ENCODE results near the gene SASH1. TPM values are rescaled to one million over a fixed set of nuclear protein-coding genes. Genes with fewer than 3 reads are reported as not detected.
"Not testable (repeated sequence)": the region's sequence is repeated elsewhere in the genome, so short reads cannot be mapped to it uniquely, and the experiment has no call there.

The SASH1 gene
- total and polyA plus RNA-seq, 2 experiments from 2014 or later, result 7.5 to 7.8 TPM

- Histone ChIP-seq H3K36me3 (replicated peaks; ENCODE audit: insufficient read depth, low read depth) (no peaks in the 10 kb centered on the region), H3K4me1 (ENCODE audit: insufficient read depth) (no peaks in the 10 kb centered on the region), H2AFZ (no peak overlapping the region), H3K9me3 (ENCODE audit: low read depth) (no peaks in the 10 kb centered on the region), H3K79me2 (peaks cover 8% of the 10 kb centered on the region), H3K4me2 (no peak overlapping the region), H3K27ac (no peak overlapping the region), H3K4me3 (no peak overlapping the region), H4K20me1 (ENCODE audit: insufficient read depth, poor library complexity, severe bottlenecking) (no peaks in the 10 kb centered on the region), H3K9me2 (replicated peaks; ENCODE audit: insufficient read depth) (no peaks in the 10 kb centered on the region), H3K27me3 (no peaks in the 10 kb centered on the region)
- DNase-seq (ENCODE audit: low spot score), result no peak
- no peak for TF ChIP-seq EZH2 (IDR thresholded peaks at IDR 0.05; ENCODE audit: borderline replicate concordance)
- TF ChIP-seq EZH2phosphoT487 (IDR thresholded peaks at IDR 0.05; ENCODE audit: low read depth, severe bottlenecking, unreplicated experiment), result no peak
- no peak for TF ChIP-seq CTCF (IDR thresholded peaks at IDR 0.05; ENCODE audit: poor library complexity)
- WGBS (ENCODE audit: low lambda C conversion rate, missing lambda C conversion rate), result 76% methylated on average over 5 of the region's 5 CpGs
Observed at GRCh38 chr6:148374040-148374774, 31.6 kb downstream of the SASH1 start.

GRCh38 chr6:148375401-148375800 lies 32.8 kb downstream of the SASH1 start:
- no peaks in the 10 kb centered on the region for H3K36me3 ChIP-seq (replicated peaks; ENCODE audit: insufficient read depth, low read depth)
- H2AFZ ChIP-seq, result no peak overlapping the region
- H3K4me2 ChIP-seq, result no peak overlapping the region
- WGBS (ENCODE audit: low lambda C conversion rate, missing lambda C conversion rate), result 92% methylated on average over 5 of the region's 5 CpGs
- H3K4me3 ChIP-seq, result no peak overlapping the region
- H3K79me2 ChIP-seq, result peaks cover 10% of the 10 kb centered on the region
- H3K27me3 ChIP-seq, result no peaks in the 10 kb centered on the region
- DNase-seq (ENCODE audit: low spot score), result no peak
- no peak overlapping the region for H3K27ac ChIP-seq
- TF ChIP-seq EZH2 (IDR thresholded peaks at IDR 0.05; ENCODE audit: borderline replicate concordance), result no peak
- no peaks in the 10 kb centered on the region for H3K4me1 ChIP-seq (ENCODE audit: insufficient read depth)
- no peaks in the 10 kb centered on the region for H3K9me3 ChIP-seq (ENCODE audit: low read depth)
- H3K9me2 ChIP-seq (replicated peaks; ENCODE audit: insufficient read depth), result no peaks in the 10 kb centered on the region
- no peaks in the 10 kb centered on the region for H4K20me1 ChIP-seq (ENCODE audit: insufficient read depth, poor library complexity, severe bottlenecking)

- Histone ChIP-seq H3K79me2 (peaks cover 4% of the 10 kb centered on the region), H3K27me3 (no peaks in the 10 kb centered on the region), H3K36me3 (replicated peaks; ENCODE audit: insufficient read depth, low read depth) (no peaks in the 10 kb centered on the region), H3K4me1 (ENCODE audit: insufficient read depth) (no peaks in the 10 kb centered on the region), H3K27ac (no peak overlapping the region), H3K4me2 (no peak overlapping the region), H3K9me2 (replicated peaks; ENCODE audit: insufficient read depth) (no peaks in the 10 kb centered on the region), H4K20me1 (ENCODE audit: insufficient read depth, poor library complexity, severe bottlenecking) (no peaks in the 10 kb centered on the region), H3K9me3 (ENCODE audit: low read depth) (no peaks in the 10 kb centered on the region), H2AFZ (no peak overlapping the region), H3K4me3 (no peak overlapping the region)
- TF ChIP-seq EZH2 (IDR thresholded peaks at IDR 0.05; ENCODE audit: borderline replicate concordance) (no peak), CTCF (IDR thresholded peaks at IDR 0.05; ENCODE audit: poor library complexity) (no peak), EZH2phosphoT487 (IDR thresholded peaks at IDR 0.05; ENCODE audit: low read depth, severe bottlenecking, unreplicated experiment) (no peak)
- no peak for DNase-seq (ENCODE audit: low spot score)
- 87% methylated on average over 5 of the region's 5 CpGs for WGBS (ENCODE audit: low lambda C conversion rate, missing lambda C conversion rate)
Observed at GRCh38 chr6:148379481-148379880, 36.8 kb downstream of the SASH1 start.

- H3K4me1 ChIP-seq (ENCODE audit: insufficient read depth), result no peaks in the 10 kb centered on the region
- no peaks in the 10 kb centered on the region for H3K27me3 ChIP-seq
- no peak for TF ChIP-seq CTCF (IDR thresholded peaks at IDR 0.05; ENCODE audit: poor library complexity)
- no peak overlapping the region for H3K4me2 ChIP-seq
- H4K20me1 ChIP-seq (ENCODE audit: insufficient read depth, poor library complexity, severe bottlenecking), result no peaks in the 10 kb centered on the region
- H3K4me3 ChIP-seq, result no peak overlapping the region
- peaks cover 4% of the 10 kb centered on the region for H3K79me2 ChIP-seq
- 91% methylated on average over 11 of the region's 11 CpGs for WGBS (ENCODE audit: low lambda C conversion rate, missing lambda C conversion rate)
- H3K9me2 ChIP-seq (replicated peaks; ENCODE audit: insufficient read depth), result no peaks in the 10 kb centered on the region
- DNase-seq (ENCODE audit: low spot score), result no peak
- no peaks in the 10 kb centered on the region for H3K9me3 ChIP-seq (ENCODE audit: low read depth)
- no peak overlapping the region for H3K27ac ChIP-seq
- no peaks in the 10 kb centered on the region for H3K36me3 ChIP-seq (replicated peaks; ENCODE audit: insufficient read depth, low read depth)
- no peak overlapping the region for H2AFZ ChIP-seq
Observed at GRCh38 chr6:148379966-148380713, 37.5 kb downstream of the SASH1 start.

- H3K27ac ChIP-seq; H3K27me3 ChIP-seq; H3K9me2 ChIP-seq (replicated peaks; ENCODE audit: insufficient read depth); H3K36me3 ChIP-seq (replicated peaks; ENCODE audit: insufficient read depth, low read depth); H3K4me1 ChIP-seq (ENCODE audit: insufficient read depth); DNase-seq (ENCODE audit: low spot score); H3K79me2 ChIP-seq; H3K4me3 ChIP-seq; H4K20me1 ChIP-seq (ENCODE audit: insufficient read depth, poor library complexity, severe bottlenecking); H2AFZ ChIP-seq; H3K9me3 ChIP-seq (ENCODE audit: low read depth); H3K4me2 ChIP-seq: not testable (repeated sequence)
- 99% methylated on average over 9 of the region's 9 CpGs for WGBS (ENCODE audit: low lambda C conversion rate, missing lambda C conversion rate)
Observed at GRCh38 chr6:148382051-148382450, 39.4 kb downstream of the SASH1 start.
